B cell (primary cell): ENCODE results near the gene COLQ. TPM values are rescaled to one million over a fixed set of nuclear protein-coding genes. Genes with fewer than 3 reads are reported as not detected.

Experiments used
- ATAC-seq: fragments of 200-7000 bp; cut with Tn5 transposase; one replicate; pipeline ENCODE4 v1.10.0; 2021; ENCODE audit warnings: low read depth, mild to moderate bottlenecking, moderate number of reproducible peaks, moderate library complexity
- CTCF ChIA-PET: fragments of 350-600 bp; sonication (Branson Sonifier 250); formaldehyde crosslinking; loops from one replicate; lab custom pipeline; 2021; ENCODE audit warnings: antibody characterized with exemption, inconsistent platforms; lab: Charles Lee
- POLR2A ChIA-PET: fragments of 350-600 bp; sonication (Branson Sonifier 250); formaldehyde crosslinking; loops from one replicate; lab custom pipeline; 2021; ENCODE audit warnings: antibody characterized with exemption; lab: Charles Lee
- DNase-seq: peaks from one replicate; pipeline ENCODE4 v3.0.0; 2013
- H2AFZ ChIP-seq: 2 replicates; pipeline ENCODE4 v1.6.1; 2012; ENCODE audit warnings: mild to moderate bottlenecking, low read depth, low read length; ENCODE audit not compliant: insufficient read depth, poor library complexity, severe bottlenecking
- H3K27ac ChIP-seq, 2 donors: 1 replicate in 1 of 2; 2 replicates in 1 of 2; pipeline ENCODE4 v1.5.1; 2012 to 2013; ENCODE audit warnings: low read length in 2 of 2, mild to moderate bottlenecking in 2 of 2, moderate library complexity in 1 of 2
- H3K27me3 ChIP-seq, 4 experiments: fragments of 200-600 bp in 1 of 4; sonication (generic) in 1 of 4; replicated peaks in 1 of 4; 1 replicate in 2 of 4; 2 replicates in 2 of 4; pipeline versions ENCODE4 v1.6.1 to v1.7.0; 2013 to 2016; ENCODE audit warnings: low read length in 3 of 4, mild to moderate bottlenecking in 2 of 4, mixed read lengths in 1 of 4, moderate library complexity in 1 of 4; ENCODE audit not compliant: insufficient read depth in 4 of 4, control insufficient read depth in 3 of 4; ENCODE audit errors: control extremely low read depth in 1 of 4
- H3K36me3 ChIP-seq, 2 experiments: replicated peaks in 1 of 2; 1 replicate in 1 of 2; 2 replicates in 1 of 2; pipeline versions ENCODE4 v1.6.1 to v1.7.1; 2013; ENCODE audit warnings: low read length in 1 of 2; ENCODE audit not compliant: insufficient read depth in 2 of 2, control insufficient read depth in 1 of 2; ENCODE audit errors: control extremely low read depth in 1 of 2, extremely low read depth in 1 of 2
- H3K4me1 ChIP-seq, 2 donors: fragments of 200-600 bp in 1 of 2; sonication (generic) in 1 of 2; 1 replicate in 1 of 2; 2 replicates in 1 of 2; pipeline versions ENCODE4 v1.5.1 to v1.6.1; 2013 to 2017; ENCODE audit warnings: low read length in 2 of 2; ENCODE audit not compliant: control insufficient read depth in 2 of 2, insufficient read depth in 2 of 2
- H3K4me2 ChIP-seq: replicated peaks from 2 replicates; pipeline ENCODE3; 2012; ENCODE audit warnings: mild to moderate bottlenecking, low read depth, low read length; ENCODE audit not compliant: poor library complexity, severe bottlenecking
- H3K4me3 ChIP-seq, 5 experiments: fragments of 200-600 bp in 1 of 5; sonication (generic) in 1 of 5; 1 replicate in 3 of 5; 2 replicates in 2 of 5; pipeline versions ENCODE4 v1.5.1 to v1.7.0; 2011 to 2016; ENCODE audit warnings: low read length in 4 of 5, mild to moderate bottlenecking in 4 of 5, low read depth in 2 of 5, control low read depth in 1 of 5, moderate library complexity in 1 of 5; ENCODE audit not compliant: insufficient read depth in 1 of 5; ENCODE audit errors: control extremely low read depth in 1 of 5, extremely low read depth in 1 of 5
- H3K79me2 ChIP-seq: fragments of 200-600 bp; sonication (generic); one replicate; pipeline ENCODE4 v1.6.0; 2016; ENCODE audit warnings: low read length; ENCODE audit not compliant: control insufficient read depth, insufficient read depth
- H3K9ac ChIP-seq: fragments of 200-600 bp; sonication (generic); 2 replicates; pipeline ENCODE4 v1.6.1; 2017; ENCODE audit warnings: mild to moderate bottlenecking, low read length, moderate library complexity
- H3K9me3 ChIP-seq, 3 donors: one replicate each; pipeline versions ENCODE4 v1.6.1 to v1.7.1; 2013; ENCODE audit warnings: low read length in 2 of 3; ENCODE audit not compliant: control insufficient read depth in 2 of 3, insufficient read depth in 1 of 3; ENCODE audit errors: control extremely low read depth in 1 of 3
- H4K20me1 ChIP-seq: 2 replicates; pipeline ENCODE4 v1.6.0; 2012; ENCODE audit warnings: mild to moderate bottlenecking, low read length; ENCODE audit not compliant: insufficient read depth, control insufficient read depth, poor library complexity, severe bottlenecking
- H3K27ac Mint-ChIP-seq: one replicate; pipeline ENCODE4 v1.8.0; 2021; ENCODE audit warnings: mixed read lengths
- H3K27me3 Mint-ChIP-seq: one replicate; pipeline ENCODE4 v1.8.0; 2021; ENCODE audit warnings: mixed read lengths
- H3K4me1 Mint-ChIP-seq: one replicate; pipeline ENCODE4 v1.8.0; 2021; ENCODE audit warnings: mixed read lengths
- H3K4me3 Mint-ChIP-seq: one replicate; pipeline ENCODE4 v1.8.0; 2021; ENCODE audit warnings: mixed read lengths
- H3K9me3 Mint-ChIP-seq: one replicate; pipeline ENCODE4 v1.8.0; 2022; ENCODE audit warnings: mixed read lengths; ENCODE audit not compliant: insufficient read depth
- CTCF ChIP-seq: fragments of 200-600 bp; IDR thresholded peaks from one replicate; pipeline ENCODE4 v1.8.0; 2022; ENCODE audit warnings: antibody characterized with exemption, mild to moderate bottlenecking
- EZH2 ChIP-seq: IDR thresholded peaks from 2 replicates; pipeline ENCODE4 v1.6.1; 2012; ENCODE audit warnings: borderline replicate concordance, low read depth, mild to moderate bottlenecking, moderate library complexity, low read length; ENCODE audit not compliant: insufficient read depth, poor library complexity, severe bottlenecking
- WGBS: methylation state at CpG from one replicate; pipeline ENCODE4 v1.1.5; 2013; ENCODE audit warnings: missing lambda C conversion rate; ENCODE audit not compliant: insufficient coverage; 5-methylcytosine and 5-hydroxymethylcytosine counted together
- intact Hi-C: fragments of 100-400 bp; cut with micrococcal nuclease; formaldehyde crosslinking; loops from one replicate; pipeline ENCODE4 v1.10.0; 2022
- polyA plus RNA-seq: library from polyadenylated mRNA; depleted of rRNA; stranded (reverse); fragments of >200 nt; gene quantifications from 2 replicates; pipeline ENCODE4 v1.2.3, GENCODE V29; 2012
- total RNA-seq, 2 donors: library from RNA; stranded (reverse); fragments of 120-200 nt in 1 of 2; gene quantifications; 1 replicate in 1 of 2; 2 replicates in 1 of 2; pipeline versions ENCODE4 v1.2.3 to v1.2.4, GENCODE V29; 2013 to 2022

COLQ gene
- total and polyA plus RNA-seq, 2 donors (not counting 1 experiment from before 2014, with no cell fraction given), result 1.9 to 2.5 TPM

- H3K27ac ChIP-seq, result no peak overlapping the region
- H3K79me2 ChIP-seq, result no peaks in the 10 kb centered on the region
- CTCF ChIA-PET, result no interaction called here
- no peak overlapping the region for H2AFZ ChIP-seq
- Mint-ChIP-seq H3K4me1 (peaks cover under 1% of the 10 kb centered on the region), H3K9me3 (peaks cover 10% of the 10 kb centered on the region), H3K27me3 (no peaks in the 10 kb centered on the region), H3K27ac (no peak overlapping the region), H3K4me3 (no peak overlapping the region)
- TF ChIP-seq EZH2 (no peak), CTCF (no peak)
- peaks cover 0 to 1% of the 10 kb centered on the region in 2 donors for H3K4me1 ChIP-seq
- DNase-seq (no peak), ATAC-seq (no peak)
- H3K36me3 ChIP-seq, result no peaks in the 10 kb centered on the region
- POLR2A ChIA-PET, result no interaction called here
- WGBS, result 88% methylated on average over 6 of the region's 6 CpGs
- no peak overlapping the region for H3K4me3 ChIP-seq
- H3K9me3 ChIP-seq, result peaks cover 0 to 5% (median 0%) of the 10 kb centered on the region in 3 donors
- H3K9ac ChIP-seq, result no peak overlapping the region
- intact Hi-C loops, result loop anchor here (10.0 kb wide), 1 partner anchor 105 kb away; no protein-coding TSS in a partner anchor
- H3K4me2 ChIP-seq, result no peak overlapping the region
- no peaks in the 10 kb centered on the region for H4K20me1 ChIP-seq
- no peaks in the 10 kb centered on the region for H3K27me3 ChIP-seq
These were observed 28.3 kb upstream of the COLQ start for GRCh38 chr3:15549846-15550245.

- H3K9ac ChIP-seq, result no peak overlapping the region
- no peak overlapping the region for H2AFZ ChIP-seq
- no peaks in the 10 kb centered on the region for H3K27me3 ChIP-seq
- H3K9me3 ChIP-seq, result peaks cover 0 to 5% (median 0%) of the 10 kb centered on the region in 3 donors
- no peaks in the 10 kb centered on the region for H3K4me1 Mint-ChIP-seq
- intact Hi-C loops, result loop anchor here (10.0 kb wide), 1 partner anchor 98 kb away; no protein-coding TSS in a partner anchor
- H3K4me3 ChIP-seq, result no peak overlapping the region
- POLR2A ChIA-PET, result no interaction called here
- H3K4me3 Mint-ChIP-seq, result no peak overlapping the region
- no peak overlapping the region for H3K27ac Mint-ChIP-seq
- H3K27ac ChIP-seq, result no peak overlapping the region
- no peaks in the 10 kb centered on the region for H3K4me1 ChIP-seq
- WGBS, result 8% methylated on average over 2 of the region's 5 CpGs
- CTCF ChIA-PET, result no interaction called here
- H3K9me3 Mint-ChIP-seq, result peaks cover 8% of the 10 kb centered on the region
- no peak for ATAC-seq
- H3K36me3 ChIP-seq, result no peaks in the 10 kb centered on the region
- H3K27me3 Mint-ChIP-seq, result no peaks in the 10 kb centered on the region
- H3K4me2 ChIP-seq, result no peak overlapping the region
- DNase-seq, result no peak
- H3K79me2 ChIP-seq, result no peaks in the 10 kb centered on the region
- H4K20me1 ChIP-seq, result no peaks in the 10 kb centered on the region
- TF ChIP-seq CTCF (no peak), EZH2 (no peak)
These were observed 21.1 kb upstream of the COLQ start for GRCh38 chr3:15542614-15543013.
